Kidney (tissue), 14 donors: Measurements from ENCODE around the gene CDKL4. TPM values are rescaled to one million over a fixed set of nuclear protein-coding genes. Genes with fewer than 3 reads are reported as not detected.

Source experiments
- DNase-seq, 5 donors: peaks; one replicate each; pipeline ENCODE4 v3.0.0-alpha.2; 2013 to 2020
- FAIRE-seq: peaks from 2 replicates; lab custom pipeline; 2012; peaks lifted over from hg19 to GRCh38; lab: Jason Lieb, UNC
- H3K27ac ChIP-seq, 2 donors: one replicate each; pipeline ENCODE4 v1.7.0; 2013; ENCODE audit warnings: low read depth in 2 of 2, low read length in 2 of 2, inconsistent platforms in 1 of 2
- H3K27me3 ChIP-seq: one replicate; pipeline ENCODE4 v1.7.1; 2013; ENCODE audit warnings: low read length, inconsistent platforms; ENCODE audit not compliant: control insufficient read depth, insufficient read depth
- H3K36me3 ChIP-seq, 3 donors: one replicate each; pipeline versions ENCODE4 v1.7.0 to v1.7.1; 2013; ENCODE audit warnings: low read length in 3 of 3, control low read depth in 1 of 3, inconsistent platforms in 1 of 3; ENCODE audit not compliant: insufficient read depth in 3 of 3, control insufficient read depth in 2 of 3
- H3K4me1 ChIP-seq, 3 donors: one replicate each; pipeline versions ENCODE4 v1.7.0 to v1.7.1; 2013; ENCODE audit warnings: low read length in 3 of 3, inconsistent platforms in 1 of 3, low read depth in 1 of 3; ENCODE audit not compliant: control insufficient read depth in 2 of 3, insufficient read depth in 2 of 3
- H3K4me3 ChIP-seq, 3 donors: one replicate each; pipeline versions ENCODE4 v1.7.0 to v1.8.1; 2013; ENCODE audit warnings: low read length in 3 of 3, control low read depth in 1 of 3, inconsistent platforms in 1 of 3
- H3K9ac ChIP-seq, 3 donors: one replicate each; pipeline versions ENCODE4 v1.7.0 to v1.7.1; 2013; ENCODE audit warnings: low read length in 3 of 3, control low read depth in 1 of 3, inconsistent platforms in 1 of 3
- H3K9me3 ChIP-seq, 3 donors: one replicate each; pipeline versions ENCODE4 v1.7.0 to v1.7.1; 2013; ENCODE audit warnings: low read length in 3 of 3, control low read depth in 1 of 3, inconsistent platforms in 1 of 3; ENCODE audit not compliant: control insufficient read depth in 2 of 3, insufficient read depth in 1 of 3
- intact Hi-C: fragments of 100-400 bp; cut with DNase I; formaldehyde crosslinking; loops from one replicate; pipeline ENCODE4 v1.11.1; 2022
- polyA plus RNA-seq: library from polyadenylated mRNA; stranded (reverse); fragments of 350-450 nt; fragmentation: Illumina TruSeq; extraction: RNeasy Lipid Tissue Mini Kit (QIAGEN cat#74804); gene quantifications from one replicate; pipeline ENCODE4 v1.2.3, GENCODE V29; 2014; ENCODE audit warnings: low read depth, low replicate concordance; ENCODE audit not compliant: insufficient read depth
- total RNA-seq: library from RNA; stranded (reverse); fragmentation: NEBNext Ultra II Directional; extraction: Animal tissue kit (Norgen Biotek cat#: 25700); gene quantifications from one replicate; pipeline ENCODE4 v1.2.1, GENCODE V29; 2021
- TF ChIP-seq, protein P1 (sequence below): IDR thresholded peaks from 3 replicates; pipeline ENCODE4 v1.5.1; 2012; ENCODE audit warnings: mild to moderate bottlenecking, moderate library complexity, borderline replicate concordance; ENCODE audit not compliant: insufficient read depth; ENCODE audit errors: extremely low read depth
- donor health status: control.
- donor health status: control.
- donor health status: control.
- donor health status: control.
- donor health status: control.
- donor health status: DM: yes; HTN: yes; CAD: no.
- donor health status: Normal renal cell carcinoma (clear cell type).

CDKL4 gene
- total and polyA plus RNA-seq, 2 donors from 2014 or later: 1.2 TPM; not detected in 1

DNA sequence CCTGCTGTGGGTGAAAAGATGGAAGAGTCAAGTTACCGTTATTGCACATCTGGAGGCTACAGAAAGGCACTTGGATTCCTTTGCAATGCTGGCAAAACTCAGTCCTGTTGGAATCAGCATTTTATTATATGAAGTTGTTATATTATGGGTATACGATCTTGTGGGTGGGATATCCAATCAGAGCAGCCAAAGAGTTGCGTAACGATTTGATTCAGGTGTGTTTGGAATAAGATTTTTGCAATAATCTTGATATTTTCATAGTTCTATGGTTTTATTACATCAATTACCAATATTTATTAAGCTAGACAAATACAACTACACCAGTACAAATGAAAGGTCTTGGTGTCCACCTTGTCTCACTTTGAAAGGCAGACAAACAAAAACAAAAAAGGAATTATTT is 65.0 kb downstream of the CDKL4 start:
- H3K27me3 ChIP-seq: no peaks in the 10 kb centered on the region

DNA sequence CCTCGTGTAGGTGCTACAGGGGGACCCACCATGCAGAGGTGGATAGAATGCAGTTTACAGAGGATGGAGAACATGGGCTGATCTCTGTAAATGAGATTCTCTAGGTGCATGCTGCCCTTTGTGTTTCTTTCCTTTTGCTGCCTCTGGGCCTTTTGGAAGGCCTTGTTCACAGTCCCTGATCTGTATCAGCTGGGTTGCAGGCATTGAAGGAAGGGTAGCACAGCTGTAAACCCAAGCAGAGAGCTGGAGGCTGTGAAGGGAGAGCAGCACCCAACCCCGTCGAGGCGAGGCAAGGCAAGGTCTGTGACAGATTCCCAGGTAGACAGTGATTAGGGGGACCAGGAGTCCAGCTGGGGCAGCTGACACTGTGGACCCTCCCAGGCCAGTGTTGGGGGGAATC is 66.8 kb downstream of the CDKL4 start:
- no peak for DNase-seq
- Histone ChIP-seq H3K9ac (no peak overlapping the region), H3K4me1 (no peaks in the 10 kb centered on the region), H3K4me3 (no peak overlapping the region), H3K9me3 (no peaks in the 10 kb centered on the region), H3K27me3 (no peaks in the 10 kb centered on the region), H3K36me3 (no peaks in the 10 kb centered on the region), H3K27ac (no peak overlapping the region)
- intact Hi-C loops: no loop called here
- no peak for FAIRE-seq
- TF ChIP-seq, protein P1, sequence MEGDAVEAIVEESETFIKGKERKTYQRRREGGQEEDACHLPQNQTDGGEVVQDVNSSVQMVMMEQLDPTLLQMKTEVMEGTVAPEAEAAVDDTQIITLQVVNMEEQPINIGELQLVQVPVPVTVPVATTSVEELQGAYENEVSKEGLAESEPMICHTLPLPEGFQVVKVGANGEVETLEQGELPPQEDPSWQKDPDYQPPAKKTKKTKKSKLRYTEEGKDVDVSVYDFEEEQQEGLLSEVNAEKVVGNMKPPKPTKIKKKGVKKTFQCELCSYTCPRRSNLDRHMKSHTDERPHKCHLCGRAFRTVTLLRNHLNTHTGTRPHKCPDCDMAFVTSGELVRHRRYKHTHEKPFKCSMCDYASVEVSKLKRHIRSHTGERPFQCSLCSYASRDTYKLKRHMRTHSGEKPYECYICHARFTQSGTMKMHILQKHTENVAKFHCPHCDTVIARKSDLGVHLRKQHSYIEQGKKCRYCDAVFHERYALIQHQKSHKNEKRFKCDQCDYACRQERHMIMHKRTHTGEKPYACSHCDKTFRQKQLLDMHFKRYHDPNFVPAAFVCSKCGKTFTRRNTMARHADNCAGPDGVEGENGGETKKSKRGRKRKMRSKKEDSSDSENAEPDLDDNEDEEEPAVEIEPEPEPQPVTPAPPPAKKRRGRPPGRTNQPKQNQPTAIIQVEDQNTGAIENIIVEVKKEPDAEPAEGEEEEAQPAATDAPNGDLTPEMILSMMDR: no peak

More for the DNA sequence above, 65.0 kb downstream of the CDKL4 start:
- H3K36me3 ChIP-seq: no peaks in the 10 kb centered on the region
- no peak overlapping the region for H3K27ac ChIP-seq
- no peak overlapping the region for H3K9ac ChIP-seq
- H3K9me3 ChIP-seq: no peaks in the 10 kb centered on the region
- H3K4me3 ChIP-seq: no peak overlapping the region
- no peaks in the 10 kb centered on the region for H3K4me1 ChIP-seq
- TF ChIP-seq, protein P1: no peak
- FAIRE-seq (no peak), DNase-seq (no peak)
- intact Hi-C loops: no loop called here

- no peaks in the 10 kb centered on the region for H3K4me1 ChIP-seq
- DNase-seq (no peak), FAIRE-seq (no peak)
- no peaks in the 10 kb centered on the region for H3K27me3 ChIP-seq
- no peak overlapping the region for H3K4me3 ChIP-seq
- intact Hi-C loops: no loop called here
- no peak overlapping the region for H3K27ac ChIP-seq
- TF ChIP-seq, protein P1: no peak
- no peaks in the 10 kb centered on the region for H3K9me3 ChIP-seq
- H3K36me3 ChIP-seq: no peaks in the 10 kb centered on the region
- no peak overlapping the region for H3K9ac ChIP-seq
Measured at GRCh38 chr2:39175026-39175812, 68.6 kb downstream of the CDKL4 start.
